ENCODE data around the gene SH2D6. TPM values are rescaled to one million over a fixed set of nuclear protein-coding genes. Genes with fewer than 3 reads are reported as not detected.

SH2D6 gene
- total and polyA plus RNA-seq, 2 experiments from 2014 or later = 0.27 to 2.8 TPM

GRCh38 chr2:85401844-85402243, 16.7 kb upstream of the SH2D6 start:
- H3K27me3 ChIP-seq = no peaks in the 10 kb centered on the region

GRCh38 chr2:85405201-85406059, 13.1 kb upstream of the SH2D6 start:
- no peak for DNase-seq (ENCODE audit: low spot score)
- Histone ChIP-seq H3K27ac (no peak overlapping the region), H4K20me1 (ENCODE audit: insufficient read depth, poor library complexity, severe bottlenecking) (no peaks in the 10 kb centered on the region), H3K4me1 (ENCODE audit: insufficient read depth) (peaks cover 6% of the 10 kb centered on the region), H3K9me3 (ENCODE audit: low read depth) (no peaks in the 10 kb centered on the region), H3K4me2 (no peak overlapping the region), H3K9me2 (replicated peaks; ENCODE audit: insufficient read depth) (no peaks in the 10 kb centered on the region), H3K4me3 (no peak overlapping the region), H3K36me3 (replicated peaks; ENCODE audit: insufficient read depth, low read depth) (no peaks in the 10 kb centered on the region), H2AFZ (no peak overlapping the region), H3K79me2 (peaks cover 20% of the 10 kb centered on the region), H3K27me3 (no peaks in the 10 kb centered on the region)
- TF ChIP-seq CTCF (IDR thresholded peaks at IDR 0.05; ENCODE audit: poor library complexity) (no peak), EZH2 (IDR thresholded peaks at IDR 0.05; ENCODE audit: borderline replicate concordance) (no peak), EZH2phosphoT487 (IDR thresholded peaks at IDR 0.05; ENCODE audit: low read depth, severe bottlenecking, unreplicated experiment) (no peak)
- 85% methylated on average over 15 of the region's 15 CpGs for WGBS (ENCODE audit: low lambda C conversion rate, missing lambda C conversion rate)

More at GRCh38 chr2:85401844-85402243, 16.7 kb upstream of the SH2D6 start:
- Histone ChIP-seq H3K36me3 (replicated peaks; ENCODE audit: insufficient read depth, low read depth) (no peaks in the 10 kb centered on the region), H4K20me1 (ENCODE audit: insufficient read depth, poor library complexity, severe bottlenecking) (no peaks in the 10 kb centered on the region), H3K27ac (no peak overlapping the region), H3K4me1 (ENCODE audit: insufficient read depth) (no peaks in the 10 kb centered on the region), H3K9me3 (ENCODE audit: low read depth) (no peaks in the 10 kb centered on the region), H2AFZ (no peak overlapping the region), H3K9me2 (replicated peaks; ENCODE audit: insufficient read depth) (no peaks in the 10 kb centered on the region), H3K79me2 (peaks cover 11% of the 10 kb centered on the region), H3K4me3 (no peak overlapping the region), H3K4me2 (no peak overlapping the region)
- 96% methylated on average over 8 of the region's 8 CpGs for WGBS (ENCODE audit: low lambda C conversion rate, missing lambda C conversion rate)
- TF ChIP-seq CTCF (IDR thresholded peaks at IDR 0.05; ENCODE audit: poor library complexity) = no peak
- TF ChIP-seq EZH2phosphoT487 (IDR thresholded peaks at IDR 0.05; ENCODE audit: low read depth, severe bottlenecking, unreplicated experiment) = no peak
- no peak for TF ChIP-seq EZH2 (IDR thresholded peaks at IDR 0.05; ENCODE audit: borderline replicate concordance)
- no peak for DNase-seq (ENCODE audit: low spot score)

GRCh38 chr2:85409845-85410583, 8.5 kb upstream of the SH2D6 start, which contains the start of gene CAPG:
CAPG (minus strand) TSS chr2:85410366; CDS start chr2:85402145, 8,221 bp downstream.
- Histone ChIP-seq H4K20me1 (ENCODE audit: insufficient read depth, poor library complexity, severe bottlenecking) (no peaks in the 10 kb centered on the region), H3K4me1 (ENCODE audit: insufficient read depth) (peaks cover 22% of the 10 kb centered on the region), H3K9me2 (replicated peaks; ENCODE audit: insufficient read depth) (no peaks in the 10 kb centered on the region), H3K27ac (peak within 1 kb of the TSS; percentile 37), H3K9me3 (ENCODE audit: low read depth) (no peaks in the 10 kb centered on the region), H3K79me2 (peaks cover 21% of the 10 kb centered on the region), H2AFZ (no peak within 1 kb of the TSS), H3K27me3 (no peaks in the 10 kb centered on the region), H3K36me3 (replicated peaks; ENCODE audit: insufficient read depth, low read depth) (no peaks in the 10 kb centered on the region), H3K4me3 (no peak within 1 kb of the TSS), H3K4me2 (peak within 1 kb of the TSS; percentile 22)
- 91% methylated on average over 6 of the region's 12 CpGs for WGBS (ENCODE audit: low lambda C conversion rate, missing lambda C conversion rate)
- TF ChIP-seq CTCF (IDR thresholded peaks at IDR 0.05; ENCODE audit: poor library complexity) (no peak), EZH2phosphoT487 (IDR thresholded peaks at IDR 0.05; ENCODE audit: low read depth, severe bottlenecking, unreplicated experiment) (no peak), EZH2 (IDR thresholded peaks at IDR 0.05; ENCODE audit: borderline replicate concordance) (no peak)
- peak; percentile 50 for DNase-seq (ENCODE audit: low spot score)
